HEK293T (cell line): ENCODE data around the gene FTL.

Experiments
- ARNT ChIP-seq: fragments of 450-650 bp; IDR thresholded peaks from 2 replicates; pipeline ENCODE4 v1.6.1; 2017; ENCODE audit warnings: mild to moderate bottlenecking
- CTBP1 ChIP-seq: fragments of 450-650 bp; IDR thresholded peaks from 2 replicates; pipeline ENCODE4 v1.6.1; 2016; ENCODE audit warnings: borderline replicate concordance
- ELF4 ChIP-seq: fragments of 450-650 bp; IDR thresholded peaks from 2 replicates; pipeline ENCODE4 v1.6.1; 2017; ENCODE audit warnings: antibody characterized with exemption
- FOXA1 ChIP-seq: fragments of 450-650 bp; IDR thresholded peaks from 2 replicates; pipeline ENCODE4 v1.6.1; 2016; ENCODE audit warnings: mild to moderate bottlenecking
- FOXK2 ChIP-seq: fragments of 450-650 bp; IDR thresholded peaks from 2 replicates; pipeline ENCODE4 v1.6.1; 2016; ENCODE audit warnings: mild to moderate bottlenecking
- FOXM1 ChIP-seq: fragments of 450-650 bp; IDR thresholded peaks from 2 replicates; pipeline ENCODE4 v1.6.1; 2017; ENCODE audit warnings: mild to moderate bottlenecking, borderline replicate concordance
- HDGF ChIP-seq: fragments of 450-650 bp; IDR thresholded peaks from 2 replicates; pipeline ENCODE4 v1.6.1; 2017; ENCODE audit warnings: antibody characterized with exemption, borderline replicate concordance
- LEF1 ChIP-seq: fragments of 450-650 bp; IDR thresholded peaks from 2 replicates; pipeline ENCODE4 v1.6.1; 2017; ENCODE audit warnings: mild to moderate bottlenecking, borderline replicate concordance
- NFRKB ChIP-seq: fragments of 450-650 bp; IDR thresholded peaks from 2 replicates; pipeline ENCODE4 v1.6.1; 2016; ENCODE audit warnings: mild to moderate bottlenecking, moderate library complexity
- SP1 ChIP-seq: fragments of 450-650 bp; IDR thresholded peaks from 2 replicates; pipeline ENCODE4 v1.6.1; 2017
- SUZ12 ChIP-seq: fragments of 450-650 bp; IDR thresholded peaks from 2 replicates; pipeline ENCODE4 v1.6.1; 2016; ENCODE audit warnings: mild to moderate bottlenecking

GRCh38 chr19:49010453-49010852 lies 45.3 kb downstream of the FTL start:
- no peak for TF ChIP-seq SUZ12
- no peak for TF ChIP-seq SP1
- TF ChIP-seq FOXK2, result no peak
- no peak for TF ChIP-seq FOXM1
- no peak for TF ChIP-seq ARNT
- no peak for TF ChIP-seq NFRKB
- no peak for TF ChIP-seq LEF1
- TF ChIP-seq FOXA1, result no peak
- TF ChIP-seq CTBP1, result no peak
- no peak for TF ChIP-seq HDGF
- TF ChIP-seq ELF4, result no peak
